Activated T-cell treated with anti-CD3 and anti-CD28 coated beads, Interleukin-2, amount 50 U/mL, for 24 hours (primary cell): ENCODE measurements around the gene APOBEC4.
"Not testable (repeated sequence)": the region's sequence is repeated elsewhere in the genome, so short reads cannot be mapped to it uniquely, and the experiment has no call there.

Experiments used
- DNase-seq: peaks from one replicate; pipeline ENCODE4 v3.0.0-alpha.2; 2020
- H3K27ac Mint-ChIP-seq: 2 replicates; pipeline ENCODE4 v1.8.0; 2020; ENCODE audit warnings: mild to moderate bottlenecking, mixed read lengths
- H3K27me3 Mint-ChIP-seq: 2 replicates; pipeline ENCODE4 v1.8.0; 2020; ENCODE audit warnings: mixed read lengths
- H3K36me3 Mint-ChIP-seq: 2 replicates; pipeline ENCODE4 v1.8.0; 2020; ENCODE audit warnings: low read depth, mixed read lengths
- H3K4me1 Mint-ChIP-seq: 2 replicates; pipeline ENCODE4 v1.8.0; 2020; ENCODE audit warnings: low read depth, mixed read lengths
- H3K4me3 Mint-ChIP-seq: 2 replicates; pipeline ENCODE4 v1.8.0; 2020; ENCODE audit warnings: mild to moderate bottlenecking, moderate library complexity, mixed read lengths
- H3K9me3 Mint-ChIP-seq: 2 replicates; pipeline ENCODE4 v1.8.0; 2020; ENCODE audit warnings: mixed read lengths

Gene APOBEC4

DNA sequence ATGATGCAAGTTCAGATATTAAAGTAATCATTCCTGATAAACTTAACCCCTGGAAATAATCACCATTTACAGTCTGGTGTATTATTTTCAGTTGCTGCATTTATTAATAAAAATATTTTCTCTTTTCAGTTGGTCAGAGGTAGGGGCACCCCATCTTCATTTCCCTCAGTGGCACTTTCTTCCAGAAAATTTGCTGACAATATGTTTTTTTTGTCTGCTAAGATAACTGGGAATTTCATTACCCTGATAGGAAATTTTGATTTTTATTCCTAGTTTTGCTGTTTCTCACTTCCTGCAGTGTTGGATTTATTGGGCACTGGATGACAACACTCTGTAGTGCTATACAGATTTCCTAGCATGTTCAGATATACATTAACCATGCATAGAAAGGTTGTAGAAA is 33.1 kb upstream of the APOBEC4 start:
- Mint-ChIP-seq H3K36me3 (no peaks in the 10 kb centered on the region), H3K27ac (no peak overlapping the region), H3K4me3 (no peak overlapping the region), H3K9me3 (no peaks in the 10 kb centered on the region), H3K27me3 (peaks cover 6% of the 10 kb centered on the region), H3K4me1 (peaks cover 7% of the 10 kb centered on the region)
- no peak for DNase-seq

DNA sequence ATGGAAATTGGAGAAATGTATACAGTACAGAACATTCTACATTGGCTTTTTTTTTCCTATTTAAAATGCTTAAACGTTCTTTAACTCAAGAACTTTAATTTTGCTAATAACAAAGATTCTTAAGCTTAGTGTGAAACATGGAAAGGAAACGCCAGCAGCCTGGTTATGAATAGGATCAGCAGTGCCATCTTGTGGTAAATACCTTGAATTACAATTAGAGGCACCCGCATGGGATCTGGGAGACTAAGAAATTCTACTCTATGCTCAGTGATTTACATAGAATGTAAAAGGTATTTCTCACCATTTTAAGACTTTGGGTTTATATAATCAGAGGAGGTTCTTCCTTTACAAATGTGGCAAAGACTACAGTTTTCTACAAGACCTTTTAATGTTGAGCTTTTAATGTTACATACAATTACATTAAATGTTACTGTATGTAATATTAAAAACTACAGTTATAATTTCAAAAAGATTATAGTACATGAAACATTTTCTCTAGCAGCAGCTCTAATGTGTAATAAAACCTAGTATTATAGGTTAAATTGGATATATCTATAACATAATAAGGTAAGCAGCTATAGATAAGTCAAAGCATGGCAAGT is 32.1 kb upstream of the APOBEC4 start:
- no peak overlapping the region for H3K4me3 Mint-ChIP-seq
- H3K27ac Mint-ChIP-seq, result no peak overlapping the region
- peaks cover 7% of the 10 kb centered on the region for H3K4me1 Mint-ChIP-seq
- no peaks in the 10 kb centered on the region for H3K9me3 Mint-ChIP-seq
- peaks cover 8% of the 10 kb centered on the region for H3K27me3 Mint-ChIP-seq
- no peaks in the 10 kb centered on the region for H3K36me3 Mint-ChIP-seq
- no peak for DNase-seq

DNA sequence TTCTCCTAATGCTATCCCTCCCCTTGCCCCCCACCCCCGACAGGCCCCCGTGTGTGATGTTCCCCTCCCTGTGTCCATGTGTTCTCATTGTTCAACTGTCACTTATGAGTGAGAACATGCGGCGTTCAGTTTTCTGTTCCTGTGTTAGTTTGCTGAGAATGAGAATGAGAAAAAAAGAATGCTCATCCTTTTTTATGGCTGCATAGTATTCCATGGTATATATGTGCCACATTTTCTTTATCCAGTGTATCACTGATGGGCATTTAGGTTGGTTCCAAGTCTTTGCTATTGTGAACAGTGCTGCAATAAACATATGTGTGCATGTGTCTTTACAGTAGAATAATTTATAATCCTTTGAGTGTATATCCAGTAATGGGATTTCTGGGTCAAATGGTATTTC is 26.2 kb upstream of the APOBEC4 start:
- not testable (repeated sequence) for H3K9me3 Mint-ChIP-seq, H3K36me3 Mint-ChIP-seq, H3K4me3 Mint-ChIP-seq, DNase-seq, H3K4me1 Mint-ChIP-seq, H3K27ac Mint-ChIP-seq
- H3K27me3 Mint-ChIP-seq, result peaks cover 12% of the 10 kb centered on the region

DNA sequence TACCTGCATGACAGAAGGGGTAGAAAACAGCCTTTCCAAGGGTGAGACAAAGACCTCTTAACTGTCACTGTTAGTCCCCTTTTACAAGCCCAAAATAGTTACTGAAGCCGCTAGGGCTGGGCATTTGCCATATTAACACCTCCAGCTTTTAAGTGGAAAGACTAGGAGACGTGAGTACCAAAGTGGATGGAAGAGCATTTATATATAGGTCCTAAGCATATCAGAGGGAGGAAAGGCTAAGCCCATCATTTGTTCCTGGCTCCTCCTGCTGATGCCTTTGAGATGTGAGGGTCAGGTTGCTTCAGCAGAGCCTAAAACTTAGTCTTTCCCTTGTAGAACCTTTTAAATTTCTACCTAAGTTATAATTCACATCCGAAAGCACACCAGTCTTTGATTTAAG is 25.7 kb upstream of the APOBEC4 start:
- no peak for DNase-seq
- no peak overlapping the region for H3K27ac Mint-ChIP-seq
- H3K4me1 Mint-ChIP-seq, result no peaks in the 10 kb centered on the region
- H3K27me3 Mint-ChIP-seq, result peaks cover 14% of the 10 kb centered on the region
- H3K36me3 Mint-ChIP-seq, result no peaks in the 10 kb centered on the region
- no peaks in the 10 kb centered on the region for H3K9me3 Mint-ChIP-seq
- no peak overlapping the region for H3K4me3 Mint-ChIP-seq

- Mint-ChIP-seq H3K27me3 (peaks cover 14% of the 10 kb centered on the region), H3K4me3 (no peak overlapping the region), H3K4me1 (no peaks in the 10 kb centered on the region), H3K9me3 (no peaks in the 10 kb centered on the region), H3K27ac (no peak overlapping the region), H3K36me3 (no peaks in the 10 kb centered on the region)
- DNase-seq, result no peak
These were observed 23.6 kb upstream of the APOBEC4 start for GRCh38 chr1:183676586-183677189.

GRCh38 chr1:183675883-183676585 is 22.9 kb upstream of the APOBEC4 start:
- Mint-ChIP-seq H3K4me3 (no peak overlapping the region), H3K27me3 (peaks cover 11% of the 10 kb centered on the region), H3K36me3 (no peaks in the 10 kb centered on the region), H3K27ac (no peak overlapping the region), H3K4me1 (no peaks in the 10 kb centered on the region), H3K9me3 (no peaks in the 10 kb centered on the region)
- DNase-seq, result no peak

DNA sequence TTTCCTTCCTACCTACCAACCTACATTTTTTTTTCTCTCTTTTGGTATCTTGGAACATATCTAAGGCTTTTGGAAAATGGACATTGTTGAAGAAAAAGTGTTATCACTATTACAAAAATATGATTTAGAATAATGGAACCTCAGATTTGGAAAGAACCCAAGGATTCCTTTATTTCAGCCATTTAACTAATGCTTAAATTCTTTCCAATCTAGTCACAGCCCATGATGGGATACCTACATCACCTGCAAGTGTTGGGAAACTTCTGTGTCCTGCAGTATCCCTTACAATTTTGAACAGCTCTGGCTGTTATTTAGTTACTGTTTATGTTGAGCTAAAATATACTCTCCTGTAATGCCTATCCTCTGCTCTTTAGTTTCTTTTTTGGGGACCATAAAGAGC is 22.3 kb upstream of the APOBEC4 start:
- Mint-ChIP-seq H3K9me3 (no peaks in the 10 kb centered on the region), H3K27me3 (peaks cover 14% of the 10 kb centered on the region), H3K27ac (no peak overlapping the region), H3K4me3 (no peak overlapping the region), H3K36me3 (no peaks in the 10 kb centered on the region), H3K4me1 (no peaks in the 10 kb centered on the region)
- no peak for DNase-seq

GRCh38 chr1:183674886-183675285 is 21.8 kb upstream of the APOBEC4 start:
- Mint-ChIP-seq H3K36me3 (no peaks in the 10 kb centered on the region), H3K27me3 (peaks cover 14% of the 10 kb centered on the region), H3K27ac (no peak overlapping the region), H3K9me3 (no peaks in the 10 kb centered on the region), H3K4me1 (no peaks in the 10 kb centered on the region), H3K4me3 (no peak overlapping the region)
- DNase-seq, result no peak

DNA sequence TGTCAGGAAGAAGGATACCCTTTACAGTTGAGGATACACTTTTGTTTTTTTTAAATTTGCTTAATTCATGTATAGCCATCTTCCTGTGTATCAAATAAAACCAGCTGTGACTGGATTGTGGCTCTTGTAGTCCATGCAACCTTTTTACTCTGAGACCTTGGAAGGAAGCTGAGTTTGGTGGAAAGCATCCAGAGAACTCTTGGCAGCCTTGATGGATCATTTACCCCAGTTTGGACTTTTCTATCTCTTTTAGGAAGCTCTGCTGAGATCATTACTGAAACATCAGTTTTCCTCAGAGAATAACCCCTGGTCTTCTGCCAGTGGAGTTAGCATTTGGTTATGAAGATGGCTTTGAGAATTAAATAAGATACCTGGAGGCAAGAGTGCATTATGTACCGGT is 21.2 kb upstream of the APOBEC4 start:
- Mint-ChIP-seq H3K36me3 (no peaks in the 10 kb centered on the region), H3K4me3 (no peak overlapping the region)
- no peak for DNase-seq

GRCh38 chr1:183673605-183674323 is 20.6 kb upstream of the APOBEC4 start:
- no peak overlapping the region for H3K4me3 Mint-ChIP-seq
- H3K27ac Mint-ChIP-seq, result no peak overlapping the region
- H3K36me3 Mint-ChIP-seq, result no peaks in the 10 kb centered on the region
- peaks cover 14% of the 10 kb centered on the region for H3K27me3 Mint-ChIP-seq
- DNase-seq, result no peak
- no peaks in the 10 kb centered on the region for H3K9me3 Mint-ChIP-seq
- no peaks in the 10 kb centered on the region for H3K4me1 Mint-ChIP-seq

More for the DNA sequence above, 21.2 kb upstream of the APOBEC4 start:
- Mint-ChIP-seq H3K27me3 (peaks cover 14% of the 10 kb centered on the region), H3K27ac (no peak overlapping the region), H3K9me3 (no peaks in the 10 kb centered on the region), H3K4me1 (no peaks in the 10 kb centered on the region)

GRCh38 chr1:183670169-183670568 is 17.1 kb upstream of the APOBEC4 start:
- H3K9me3 Mint-ChIP-seq, result no peaks in the 10 kb centered on the region
- no peak overlapping the region for H3K4me3 Mint-ChIP-seq
- peaks cover 10% of the 10 kb centered on the region for H3K27me3 Mint-ChIP-seq
- H3K27ac Mint-ChIP-seq, result no peak overlapping the region
- H3K36me3 Mint-ChIP-seq, result no peaks in the 10 kb centered on the region
- H3K4me1 Mint-ChIP-seq, result no peaks in the 10 kb centered on the region
- no peak for DNase-seq

GRCh38 chr1:183656355-183656754 is 3.2 kb upstream of the APOBEC4 start:
- no peaks in the 10 kb centered on the region for H3K9me3 Mint-ChIP-seq
- H3K27ac Mint-ChIP-seq, result no peak overlapping the region
- no peaks in the 10 kb centered on the region for H3K27me3 Mint-ChIP-seq
- peaks cover 31% of the 10 kb centered on the region for H3K4me1 Mint-ChIP-seq
- DNase-seq, result no peak
- no peak overlapping the region for H3K4me3 Mint-ChIP-seq
- H3K36me3 Mint-ChIP-seq, result no peaks in the 10 kb centered on the region

DNA sequence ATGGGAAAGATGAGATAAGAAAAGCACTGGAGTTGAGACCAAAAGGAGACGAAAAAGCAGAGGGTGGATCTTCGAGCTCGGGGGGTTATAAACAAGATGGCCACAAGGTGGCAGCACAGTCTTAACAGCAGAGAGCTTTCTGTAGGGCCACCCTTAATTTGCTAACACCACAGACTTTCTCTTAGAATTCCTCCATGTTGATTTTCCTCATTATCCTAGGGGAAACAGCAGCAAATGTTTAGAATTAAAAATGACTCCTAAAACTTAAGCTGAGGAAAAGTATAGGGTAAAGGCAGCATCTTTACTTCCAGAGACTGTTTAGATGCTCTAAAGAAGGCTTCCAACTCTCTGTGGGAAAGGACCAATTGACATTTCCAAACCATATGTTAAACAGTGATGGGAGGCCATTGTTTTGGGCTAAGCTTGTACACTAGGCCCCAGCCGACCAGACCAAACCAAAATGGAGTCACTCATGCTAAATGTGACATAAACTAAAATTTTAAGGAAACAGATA is 2.5 kb upstream of the APOBEC4 start:
- Mint-ChIP-seq H3K4me3 (no peak overlapping the region), H3K27ac (no peak overlapping the region), H3K9me3 (no peaks in the 10 kb centered on the region), H3K27me3 (no peaks in the 10 kb centered on the region), H3K36me3 (no peaks in the 10 kb centered on the region), H3K4me1 (peaks cover 33% of the 10 kb centered on the region)
- DNase-seq, result peak; percentile 78

- no peak overlapping the region for H3K4me3 Mint-ChIP-seq
- H3K9me3 Mint-ChIP-seq, result no peaks in the 10 kb centered on the region
- no peaks in the 10 kb centered on the region for H3K27me3 Mint-ChIP-seq
- peaks cover 33% of the 10 kb centered on the region for H3K4me1 Mint-ChIP-seq
- H3K27ac Mint-ChIP-seq, result no peak overlapping the region
- no peaks in the 10 kb centered on the region for H3K36me3 Mint-ChIP-seq
- no peak for DNase-seq
These were observed 1.6 kb upstream of the APOBEC4 start for GRCh38 chr1:183654706-183655105.
